ENCODE measurements around the gene PRR36.

The PRR36 gene

DNA sequence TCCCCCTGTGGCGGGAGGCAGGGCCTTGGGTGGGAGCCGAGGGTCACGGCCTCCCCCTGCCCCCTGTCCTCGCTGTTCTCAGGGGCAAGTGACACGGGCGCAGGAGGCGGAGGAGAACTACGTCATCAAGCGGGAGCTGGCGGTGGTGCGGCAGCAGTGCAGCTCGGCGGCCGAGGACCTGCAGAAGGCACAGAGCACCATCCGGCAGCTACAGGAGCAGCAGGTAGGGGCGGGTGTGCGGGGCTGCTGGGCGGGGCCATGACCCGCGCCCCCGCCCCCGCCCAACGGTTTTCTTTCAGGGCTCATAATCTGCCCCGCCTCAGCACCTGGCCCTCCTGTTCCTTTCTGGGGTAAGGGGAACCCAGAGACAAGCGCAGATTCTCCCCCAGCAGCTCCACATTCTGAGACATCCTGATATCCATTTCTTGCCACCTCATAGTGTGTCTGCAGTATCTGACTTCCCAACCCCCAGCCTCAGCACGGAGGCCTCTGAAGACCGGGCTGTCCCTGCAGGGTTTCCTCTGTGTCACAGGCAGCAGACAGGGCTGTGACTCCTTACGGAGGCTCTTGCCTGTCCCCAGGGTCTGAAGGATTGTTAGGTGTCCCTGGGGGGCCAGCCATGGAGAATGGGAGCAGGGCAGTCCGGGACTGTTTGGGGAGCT, 15.9 kb downstream of the PRR36 start:
- no peak for DNase-seq

DNA sequence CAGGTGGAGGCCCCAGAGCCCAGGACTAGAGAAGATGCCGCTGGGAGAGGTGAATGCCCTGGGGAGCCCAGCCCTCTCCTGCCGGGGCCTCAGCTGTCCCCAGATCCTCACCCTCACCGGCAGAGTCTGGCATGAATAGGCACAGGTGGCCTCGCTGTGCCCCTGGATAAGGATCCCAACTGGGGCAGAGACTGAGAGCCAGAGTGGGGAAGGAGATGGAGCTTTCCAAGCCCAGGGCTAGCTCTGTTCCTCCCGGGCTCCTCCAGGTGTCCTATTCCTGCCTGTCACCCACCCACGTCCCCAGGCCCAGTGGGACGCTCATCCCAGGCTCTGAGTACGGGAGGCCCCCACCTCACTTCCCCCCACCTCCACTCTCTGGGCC, 16.5 kb downstream of the PRR36 start:
- DNase-seq, result no peak

DNA sequence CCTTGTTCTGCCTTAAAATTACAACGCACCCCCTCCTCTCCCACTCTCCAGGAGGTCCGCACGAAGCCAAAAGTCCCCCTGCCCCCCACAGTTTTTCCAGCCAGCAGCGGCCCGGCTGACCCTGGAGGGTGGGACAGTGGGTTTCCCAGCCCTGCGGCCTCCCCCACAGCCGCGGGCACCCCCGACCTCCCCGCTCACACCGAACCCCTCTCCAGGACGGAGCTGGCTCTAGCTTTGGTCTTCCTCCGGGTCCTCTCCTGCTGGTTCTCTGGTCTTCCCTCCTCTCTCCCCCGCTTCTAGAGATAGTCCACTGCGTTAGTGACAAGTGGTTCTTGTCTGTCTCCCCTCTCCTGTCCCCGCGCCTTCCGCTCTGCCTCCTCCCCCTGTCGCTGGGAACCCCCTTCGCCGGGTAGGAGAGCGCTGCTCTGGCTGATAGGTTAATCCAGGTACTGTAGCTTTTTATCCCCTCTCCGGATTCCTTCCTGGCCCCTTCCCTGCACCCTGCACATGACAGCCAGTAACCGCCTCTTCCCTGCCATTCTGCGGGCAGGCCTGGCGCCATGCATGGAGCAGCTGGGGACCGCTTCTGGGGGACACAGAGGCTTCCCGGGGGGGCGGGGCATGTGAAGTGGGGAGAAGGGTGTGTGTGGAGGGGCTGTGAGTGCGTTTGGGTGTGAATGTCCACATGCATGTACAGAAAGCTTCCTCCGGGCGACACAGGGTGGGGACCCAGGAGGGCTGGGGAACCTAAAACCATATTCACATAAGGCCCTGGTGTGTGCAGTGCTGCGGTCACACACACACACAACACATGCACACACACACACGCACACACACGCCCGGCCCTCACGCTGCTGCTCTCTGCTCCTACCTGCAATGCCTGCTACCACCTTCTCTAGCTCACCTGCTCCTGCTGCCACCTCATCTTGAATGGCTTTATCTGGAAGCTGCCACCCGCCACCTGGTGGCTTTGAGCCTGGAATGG, 17.2 kb downstream of the PRR36 start:
- no peak for DNase-seq

DNA sequence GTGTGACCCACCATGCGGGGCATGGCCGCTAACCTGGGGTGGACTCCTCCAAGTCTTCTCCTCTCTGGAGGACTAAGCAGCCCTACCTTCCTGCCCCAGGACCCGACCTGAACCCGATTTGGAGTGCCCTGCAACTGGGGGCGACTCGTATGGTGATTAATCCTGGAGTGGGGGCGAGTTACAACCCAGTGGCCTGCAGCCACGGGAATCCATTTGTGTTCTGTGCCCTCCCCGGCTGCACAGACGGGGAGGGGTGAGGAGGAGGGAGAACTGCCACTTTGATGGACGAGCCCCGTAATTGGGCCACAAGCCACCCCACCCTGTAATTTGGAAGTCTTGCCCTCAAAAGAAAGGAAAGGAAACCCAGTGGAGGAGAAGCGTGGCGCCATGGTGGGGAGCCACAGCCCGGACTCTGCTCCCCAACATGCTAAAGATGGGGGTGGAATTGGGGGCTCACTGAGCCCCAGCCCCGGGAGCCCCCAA, 18.0 kb downstream of the PRR36 start:
- DNase-seq, result no peak

DNA sequence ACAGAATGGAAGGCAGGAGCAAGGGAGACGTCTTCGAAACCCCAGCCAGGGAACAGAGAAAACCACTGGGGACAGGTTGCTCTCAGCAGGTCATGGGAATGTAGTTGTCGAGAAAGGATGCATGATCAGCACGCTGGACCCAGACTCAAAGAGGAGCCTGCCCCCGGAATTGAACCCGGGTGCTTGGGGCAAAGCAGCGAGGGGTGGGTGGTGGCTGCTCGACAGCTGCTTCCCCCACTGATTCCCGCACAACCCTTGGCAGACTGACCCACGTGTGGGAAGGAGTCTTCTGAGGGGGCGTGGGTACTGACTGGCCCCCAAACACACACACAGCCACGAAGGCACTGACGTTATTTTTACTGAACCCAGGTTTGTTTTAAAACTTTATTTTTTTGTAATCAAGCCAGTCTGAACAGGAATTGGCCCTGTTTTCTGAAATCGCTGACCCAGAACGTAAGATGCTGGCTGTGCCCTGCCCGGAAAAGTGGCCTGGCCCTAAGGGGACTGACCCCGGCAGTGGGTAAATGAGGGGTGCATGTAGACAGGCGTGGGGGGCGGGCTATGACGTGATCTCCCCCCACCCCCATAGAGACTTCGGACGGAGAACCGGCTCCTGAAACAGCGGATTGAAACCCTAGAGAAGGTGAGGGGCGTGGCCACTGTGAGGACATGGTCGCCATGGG, 18.6 kb downstream of the PRR36 start:
- no peak for DNase-seq

DNA sequence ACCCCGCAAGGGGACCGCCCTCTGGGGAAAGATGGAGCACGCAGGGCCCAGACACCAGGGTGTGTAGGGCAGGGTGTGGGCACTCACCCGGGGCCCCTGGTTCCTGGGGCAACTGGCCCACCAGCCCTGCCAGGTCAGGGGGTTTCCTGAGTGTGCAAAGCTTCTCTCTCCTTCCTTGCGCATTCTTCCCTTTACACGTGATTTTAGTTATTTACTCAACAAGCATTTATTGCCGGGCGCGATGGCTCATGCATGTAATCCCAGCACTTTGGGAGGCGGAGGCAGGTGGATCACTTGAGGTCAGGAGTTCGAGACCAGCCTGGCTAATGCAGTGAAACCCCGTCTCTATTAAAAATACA, 20.4 kb downstream of the PRR36 start:
- DNase-seq, result no peak

DNA sequence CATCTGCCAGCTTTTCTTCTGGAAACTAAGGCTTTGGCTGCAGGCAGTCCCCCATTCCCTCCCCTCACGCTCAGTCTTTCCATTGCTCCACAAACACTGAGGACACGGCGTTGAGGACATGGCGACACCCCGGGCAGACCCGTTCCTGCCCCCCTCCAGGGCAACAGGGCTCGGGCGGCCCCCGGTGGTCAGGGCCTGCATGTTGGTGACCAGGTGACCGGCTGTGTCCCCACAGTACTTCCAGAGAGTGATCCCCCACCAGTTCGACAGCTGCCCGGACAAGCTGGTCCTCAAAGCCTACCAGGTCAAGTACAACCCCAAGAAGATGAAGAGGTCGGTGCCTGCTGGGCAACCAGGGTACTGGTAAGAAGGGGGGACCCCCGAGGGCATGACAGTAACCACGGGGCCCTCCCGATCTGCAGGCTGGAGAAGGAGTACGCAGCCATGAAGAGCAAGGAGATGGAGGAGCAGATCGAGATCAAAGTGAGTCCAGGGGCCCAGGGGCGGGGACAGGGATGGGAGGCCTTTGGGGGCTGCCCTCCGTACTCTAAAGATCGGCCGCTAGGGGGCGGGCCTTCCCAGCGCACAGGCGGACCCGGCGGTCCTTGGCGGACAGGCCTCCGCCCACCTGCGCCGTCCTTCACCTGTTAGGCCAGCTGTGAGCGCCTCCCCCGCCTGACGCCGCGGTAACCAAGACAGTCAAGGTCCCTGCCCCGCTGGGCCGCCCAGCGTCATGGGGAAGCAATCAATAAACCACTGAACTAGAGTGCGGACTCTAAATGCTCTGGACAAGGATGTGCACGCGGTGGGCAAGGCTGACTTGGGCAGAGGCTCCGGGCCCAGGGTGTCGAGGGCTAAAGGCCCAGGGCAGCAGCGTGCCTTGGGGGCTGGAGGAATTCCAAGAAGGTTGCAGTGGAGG, 21.1 kb downstream of the PRR36 start:
- peak; percentile 43 for DNase-seq

DNA sequence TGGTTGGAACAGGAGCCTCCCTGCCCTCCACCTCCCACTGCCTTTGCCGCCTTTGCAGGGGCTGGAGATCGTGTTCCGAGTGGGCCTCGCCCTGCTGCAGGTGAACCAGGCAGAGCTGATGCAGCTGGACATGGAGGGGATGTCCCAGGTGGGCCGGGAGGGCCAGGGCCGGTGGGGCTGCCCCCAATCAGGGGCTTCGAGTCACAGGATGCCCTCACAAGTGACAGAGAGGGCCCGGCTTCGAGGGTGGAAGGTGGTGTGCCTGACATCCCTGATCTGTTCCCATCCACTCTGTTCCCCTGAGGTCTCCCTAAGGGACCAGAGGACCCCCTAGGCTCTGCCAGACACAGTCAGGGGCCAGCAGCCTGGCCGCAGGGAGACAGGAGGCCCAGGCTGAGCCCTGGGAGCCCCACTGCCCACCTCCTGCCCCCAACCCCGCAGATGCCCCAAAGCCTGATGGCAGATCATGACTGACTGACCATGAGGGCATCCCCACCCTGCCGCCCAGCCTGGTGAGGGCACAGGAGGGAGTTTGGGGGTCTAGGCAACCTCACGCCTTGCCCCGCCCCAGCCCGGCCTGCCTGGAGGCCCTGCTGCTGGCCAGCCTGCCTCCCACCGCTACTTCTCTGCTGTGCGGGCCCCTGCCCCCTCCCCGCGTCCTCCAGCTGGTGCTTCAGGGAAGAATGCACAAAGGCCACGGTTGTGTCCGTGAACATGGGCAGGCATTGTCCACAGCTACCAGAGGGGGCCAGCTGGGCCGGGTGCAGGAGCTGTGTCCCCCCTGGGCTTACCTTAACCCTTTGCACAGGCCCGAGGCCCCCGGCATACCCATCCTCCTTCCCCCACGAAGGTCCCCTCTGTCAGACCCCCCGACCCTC, 22.3 kb downstream of the PRR36 start:
- DNase-seq, result no peak

DNA sequence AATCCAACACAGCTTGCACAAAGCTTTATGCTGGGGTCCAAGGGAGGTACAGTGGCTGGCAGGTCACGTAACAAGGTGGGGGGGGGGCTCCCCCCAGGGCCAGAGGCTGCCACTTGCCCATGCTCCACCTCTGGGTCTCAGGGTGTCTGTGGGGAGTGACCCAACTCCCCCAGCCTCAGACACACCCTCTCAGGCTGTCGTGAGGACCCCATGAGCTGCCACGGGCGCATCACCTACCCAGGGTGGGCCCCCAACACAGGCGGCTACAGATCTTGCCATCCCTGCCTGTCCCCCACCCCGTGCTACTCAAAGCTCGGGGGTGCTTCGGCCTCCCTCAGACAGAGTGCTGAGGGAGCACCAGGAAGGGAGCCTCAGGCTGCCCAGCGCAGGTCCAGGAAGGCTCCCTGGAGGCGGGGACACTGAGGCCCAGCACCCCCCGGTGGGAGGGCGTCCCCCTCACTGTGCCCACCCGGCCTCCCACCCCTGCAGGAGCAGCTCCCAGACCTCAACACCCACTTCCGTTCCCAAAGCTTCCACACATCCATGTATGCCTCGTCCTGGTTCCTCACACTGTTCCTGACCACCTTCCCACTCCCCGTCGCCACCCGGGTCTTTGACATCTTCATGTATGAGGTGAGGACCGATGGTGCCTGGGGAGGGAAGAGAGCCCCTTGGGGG, 23.1 kb downstream of the PRR36 start:
- DNase-seq, result no peak

DNA sequence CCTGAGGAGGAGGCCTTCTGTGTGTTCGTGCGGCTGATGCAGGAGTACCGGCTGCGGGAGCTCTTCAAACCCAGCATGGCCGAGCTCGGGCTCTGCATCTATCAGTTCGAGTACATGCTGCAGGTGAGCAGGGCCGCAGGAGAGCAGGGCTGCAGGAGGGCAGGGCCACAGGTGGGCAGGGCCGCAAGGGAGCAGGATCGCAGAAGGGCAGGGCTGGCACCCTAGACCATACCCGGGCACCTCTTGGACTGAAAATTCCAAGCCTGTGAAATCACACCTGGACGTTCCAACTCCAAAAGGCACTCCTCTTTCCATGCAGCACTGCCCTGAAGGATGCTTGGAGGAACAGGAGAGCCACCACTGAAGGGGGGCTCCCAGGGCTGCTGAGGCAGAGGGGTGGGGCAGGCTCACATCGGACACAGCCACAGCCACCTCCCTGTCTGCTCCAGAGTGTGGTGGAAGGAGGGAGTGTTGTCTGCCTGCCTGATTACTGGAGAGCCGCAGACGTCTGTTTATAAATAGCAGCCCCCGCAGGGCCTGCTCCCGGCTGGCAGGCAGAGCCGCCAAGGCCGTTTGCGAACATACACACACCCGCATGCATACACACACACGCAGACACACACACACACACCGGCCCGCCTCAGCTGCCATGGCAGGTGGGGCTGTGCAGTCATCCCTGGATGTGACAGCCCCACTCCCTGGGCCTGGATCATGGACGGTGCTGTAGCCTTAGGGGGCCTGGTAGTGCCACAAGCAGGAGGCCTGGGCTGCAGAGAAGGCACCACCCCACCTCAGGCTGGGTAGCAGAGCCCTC, 24.0 kb downstream of the PRR36 start:
- DNase-seq, result no peak

DNA sequence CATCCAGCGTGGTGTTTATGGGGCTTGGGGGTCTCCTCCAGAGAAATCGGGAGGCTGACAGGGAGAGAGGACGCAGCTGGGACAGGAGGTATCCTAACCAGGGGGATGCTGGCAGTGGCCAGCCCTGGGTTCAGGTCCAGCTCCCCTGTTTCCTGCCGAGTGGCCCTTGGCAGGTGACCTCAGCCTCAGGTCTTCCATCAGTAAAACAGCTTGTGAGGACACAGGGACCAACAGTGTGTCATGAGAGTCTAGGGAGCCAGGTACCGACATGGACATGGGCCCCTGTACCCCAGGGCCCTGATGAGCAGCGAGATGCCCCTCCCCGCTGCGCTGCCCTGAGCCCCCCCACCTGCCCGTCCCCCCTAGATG, 24.6 kb downstream of the PRR36 start:
- DNase-seq, result no peak

DNA sequence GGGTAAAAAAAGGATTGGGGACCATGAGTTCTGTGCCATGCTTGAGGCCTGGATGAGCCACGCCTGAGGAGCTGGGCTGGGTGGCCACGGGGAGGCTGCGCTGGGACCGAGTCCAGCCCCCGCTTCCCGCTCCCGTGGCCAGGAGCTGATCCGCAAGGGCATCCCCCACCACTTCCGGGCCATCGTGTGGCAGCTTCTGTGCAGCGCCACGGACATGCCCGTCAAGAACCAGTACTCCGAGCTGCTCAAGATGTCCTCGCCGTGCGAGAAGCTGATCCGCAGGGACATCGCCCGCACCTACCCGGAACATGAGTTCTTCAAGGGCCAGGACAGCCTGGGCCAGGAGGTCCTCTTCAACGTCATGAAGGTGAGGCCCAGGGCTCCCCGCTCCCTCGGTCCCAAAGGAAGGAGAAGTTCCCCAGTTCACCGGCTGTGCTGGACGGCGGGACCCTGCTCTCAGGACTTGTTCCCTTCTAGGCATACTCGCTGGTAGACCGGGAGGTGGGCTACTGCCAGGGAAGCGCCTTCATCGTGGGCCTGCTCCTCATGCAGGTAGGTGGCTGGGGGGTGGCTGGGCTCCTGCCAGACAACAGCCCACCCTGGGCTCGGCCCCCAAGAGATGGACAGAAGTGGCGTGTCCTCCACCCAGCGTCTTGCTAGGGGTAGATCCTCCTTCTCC, 25.3 kb downstream of the PRR36 start:
- no peak for DNase-seq

DNA sequence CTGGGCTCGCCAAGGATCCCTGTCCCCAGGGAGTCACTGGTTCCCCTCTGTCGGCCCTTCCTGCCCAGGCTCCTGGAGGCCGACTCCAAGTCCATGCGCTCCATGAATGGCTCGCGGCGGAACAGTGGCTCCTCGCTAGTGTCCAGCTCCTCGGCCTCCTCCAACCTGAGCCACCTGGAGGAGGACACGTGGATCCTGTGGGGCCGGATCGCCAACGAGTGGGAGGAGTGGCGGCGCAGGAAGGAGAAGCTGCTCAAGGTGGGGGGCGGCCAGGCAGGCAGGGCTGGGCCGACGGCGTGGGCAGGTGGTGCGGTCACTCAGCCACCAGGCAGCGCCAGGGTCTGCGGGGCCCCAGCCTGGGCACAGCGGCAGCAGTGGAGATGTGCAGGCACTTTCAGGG, 26.5 kb downstream of the PRR36 start:
- no peak for DNase-seq

DNA sequence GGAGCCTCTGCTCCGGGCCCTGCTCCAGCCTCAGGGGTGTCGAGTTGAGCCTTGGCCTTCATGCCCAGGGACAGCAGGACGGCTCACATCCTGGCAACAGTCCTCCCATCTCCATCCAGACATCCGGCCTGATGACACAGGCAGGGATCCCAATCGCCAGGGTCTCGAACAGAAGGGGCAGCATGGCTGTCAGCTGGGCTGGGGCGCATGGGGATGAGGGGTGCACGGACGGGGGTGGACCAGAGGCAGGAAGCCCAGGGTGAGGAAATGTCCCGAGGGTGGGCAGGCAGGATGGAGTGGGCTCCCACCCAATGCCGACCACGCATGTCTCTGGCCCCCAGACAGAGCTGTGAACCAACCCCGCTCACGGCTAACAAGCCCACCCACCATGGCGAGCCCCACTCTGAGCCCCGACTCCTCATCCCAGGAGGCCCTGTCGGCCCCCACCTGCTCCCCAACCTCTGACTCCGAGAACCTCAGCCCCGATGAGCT, 28.0 kb downstream of the PRR36 start:
- DNase-seq, result no peak

DNA sequence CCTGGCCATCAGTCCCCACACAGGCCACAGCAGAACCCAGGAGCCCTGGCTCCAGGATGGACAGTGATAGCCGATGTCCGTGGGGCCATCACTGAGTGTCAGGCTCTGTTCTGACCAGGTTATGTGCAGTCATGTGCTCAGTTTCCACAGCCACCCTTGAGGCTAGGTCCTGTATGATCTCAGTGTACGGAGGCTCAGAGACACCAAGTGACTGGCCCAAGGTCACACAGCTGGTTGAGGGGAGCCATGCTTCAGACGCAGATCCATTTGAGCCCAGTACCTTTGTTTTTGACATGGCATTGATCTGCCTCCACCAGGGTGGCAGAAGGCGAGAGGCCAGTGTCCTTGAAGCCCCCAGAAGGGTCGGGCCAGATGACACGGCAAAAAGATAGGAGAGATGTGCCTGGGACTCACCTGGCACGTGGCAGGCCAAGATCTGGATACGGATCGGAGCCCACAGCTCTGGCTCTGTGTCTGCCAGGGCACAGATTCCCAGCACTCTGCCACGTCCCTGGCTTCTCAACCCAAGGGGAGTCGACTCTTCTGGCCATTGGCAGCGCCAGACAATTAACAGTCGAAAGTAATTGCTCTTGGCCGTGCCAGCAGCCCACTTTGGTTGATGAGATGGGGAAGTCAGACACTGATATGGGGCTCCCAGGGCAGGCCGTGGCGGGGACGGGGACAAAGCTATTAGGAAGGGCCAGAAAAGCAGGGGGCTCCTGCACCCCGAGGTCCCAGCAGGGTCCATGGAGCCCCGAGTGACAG, 28.6 kb downstream of the PRR36 start:
- DNase-seq, result no peak

DNA sequence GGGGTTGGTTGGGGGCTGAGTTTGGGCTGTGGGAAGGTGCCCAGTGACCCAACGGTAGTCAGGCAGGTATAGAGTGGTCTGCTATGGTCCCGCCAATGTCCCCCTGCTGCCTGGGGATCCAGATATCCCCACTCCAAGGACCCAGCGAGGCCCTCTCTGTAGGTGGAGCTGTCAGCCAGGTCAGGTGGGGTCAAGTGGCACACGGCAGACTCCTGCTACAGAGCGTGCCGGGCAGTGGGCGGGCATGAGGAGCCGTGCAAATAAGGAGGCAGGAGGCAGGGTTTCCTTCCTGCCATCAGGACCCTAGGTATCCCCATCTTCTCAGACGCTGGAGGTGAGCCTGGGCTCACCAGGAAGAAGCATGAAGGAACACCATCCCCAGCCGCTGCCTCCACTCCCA, 29.2 kb downstream of the PRR36 start:
- DNase-seq, result no peak

DNA sequence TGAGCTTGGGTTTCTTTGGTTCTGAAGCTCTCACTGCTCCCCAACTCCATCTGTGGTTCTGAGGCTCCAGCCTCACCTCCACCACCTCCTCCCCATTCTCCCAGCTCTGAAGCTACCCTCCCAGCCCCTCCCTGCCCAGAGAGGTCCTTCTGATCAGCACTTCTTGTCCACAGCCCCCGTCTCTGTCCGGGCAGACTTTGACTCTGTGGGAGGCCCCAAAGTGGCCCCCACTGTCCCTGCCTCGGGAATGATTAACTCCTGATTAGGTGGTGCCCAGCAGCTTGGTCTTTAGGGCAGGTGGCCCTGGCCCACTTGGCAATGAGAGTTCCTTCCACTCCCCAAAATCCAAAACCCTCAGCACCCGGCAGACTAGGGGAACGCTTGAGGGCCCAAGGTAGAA, 29.8 kb downstream of the PRR36 start:
- DNase-seq, result no peak

DNA sequence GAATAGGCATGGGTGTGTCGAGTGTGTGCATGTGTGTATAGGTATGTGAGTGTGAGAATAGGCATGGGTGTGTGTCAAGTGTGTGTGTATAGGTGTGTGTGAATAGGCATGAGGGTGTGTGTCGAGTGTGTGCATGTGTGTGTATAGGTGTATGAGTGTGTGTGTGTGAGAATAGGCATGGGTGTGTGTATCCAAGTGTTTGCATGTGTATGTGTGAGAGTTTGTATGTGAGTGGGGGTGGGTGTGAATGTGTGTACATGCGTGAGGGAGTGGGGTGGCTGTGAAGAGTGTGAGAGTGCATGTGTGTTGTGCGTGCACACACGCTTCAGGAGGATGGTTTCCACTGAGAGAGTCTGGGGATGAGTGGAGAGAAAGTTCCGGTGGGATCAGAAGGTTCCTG, 30.7 kb downstream of the PRR36 start:
- DNase-seq, result no peak

All from NK-92 treated with Interleukin-12 subunit alpha and Interleukin-12 subunit beta, amount 100 ng/mL, for 24 hours (cell line).